ENCODE results near the gene VASP. TPM values are rescaled to one million over a fixed set of nuclear protein-coding genes. Genes with fewer than 3 reads are reported as not detected.

VASP gene
- total and polyA plus RNA-seq, 2 experiments from 2014 or later: 72.4 to 91.6 TPM

- TF ChIP-seq, protein P1, sequence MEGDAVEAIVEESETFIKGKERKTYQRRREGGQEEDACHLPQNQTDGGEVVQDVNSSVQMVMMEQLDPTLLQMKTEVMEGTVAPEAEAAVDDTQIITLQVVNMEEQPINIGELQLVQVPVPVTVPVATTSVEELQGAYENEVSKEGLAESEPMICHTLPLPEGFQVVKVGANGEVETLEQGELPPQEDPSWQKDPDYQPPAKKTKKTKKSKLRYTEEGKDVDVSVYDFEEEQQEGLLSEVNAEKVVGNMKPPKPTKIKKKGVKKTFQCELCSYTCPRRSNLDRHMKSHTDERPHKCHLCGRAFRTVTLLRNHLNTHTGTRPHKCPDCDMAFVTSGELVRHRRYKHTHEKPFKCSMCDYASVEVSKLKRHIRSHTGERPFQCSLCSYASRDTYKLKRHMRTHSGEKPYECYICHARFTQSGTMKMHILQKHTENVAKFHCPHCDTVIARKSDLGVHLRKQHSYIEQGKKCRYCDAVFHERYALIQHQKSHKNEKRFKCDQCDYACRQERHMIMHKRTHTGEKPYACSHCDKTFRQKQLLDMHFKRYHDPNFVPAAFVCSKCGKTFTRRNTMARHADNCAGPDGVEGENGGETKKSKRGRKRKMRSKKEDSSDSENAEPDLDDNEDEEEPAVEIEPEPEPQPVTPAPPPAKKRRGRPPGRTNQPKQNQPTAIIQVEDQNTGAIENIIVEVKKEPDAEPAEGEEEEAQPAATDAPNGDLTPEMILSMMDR (IDR thresholded peaks at IDR 0.05; ENCODE audit: low read depth, low read length): no peak
- H3K27ac ChIP-seq: no peak overlapping the region
- no peaks in the 10 kb centered on the region for H3K36me3 ChIP-seq
- H3K27me3 ChIP-seq: no peaks in the 10 kb centered on the region
- H3K9me3 ChIP-seq (ENCODE audit: low read depth): no peaks in the 10 kb centered on the region
- H3K4me1 ChIP-seq (ENCODE audit: low read depth): peaks cover 11% of the 10 kb centered on the region
- no peak for DNase-seq (ENCODE audit: low read depth in 1 of 2, low spot score in 1 of 2)
- no peak overlapping the region for H3K4me3 ChIP-seq
Measured at GRCh38 chr19:45575216-45575615, 67.9 kb downstream of the VASP start.

Other genes starting within 250 kb of the VASP start
- gene CKM, start 184.6 kb upstream of the VASP start, total RNA-seq: 406 and 481 TPM in 2 replicates
- 441 and 529 TPM in 2 replicates for gene CKM, start 184.6 kb upstream of the VASP start, polyA plus RNA-seq
- gene KLC3, start 166.7 kb upstream of the VASP start, total RNA-seq: 2.4 and 4.0 TPM in 2 replicates
- 1.8 and 3.7 TPM in 2 replicates for gene KLC3, start 166.7 kb upstream of the VASP start, polyA plus RNA-seq
- 45.4 and 69.1 TPM in 2 replicates for gene ERCC2, start 136.9 kb upstream of the VASP start, total RNA-seq
- gene ERCC2, start 136.9 kb upstream of the VASP start, polyA plus RNA-seq: 19.2 and 28.2 TPM in 2 replicates
- 49.7 and 118 TPM in 2 replicates for gene PPP1R13L, start 102.4 kb upstream of the VASP start, total RNA-seq
- gene PPP1R13L, start 102.4 kb upstream of the VASP start, polyA plus RNA-seq: 39.5 and 54.1 TPM in 2 replicates
- gene POLR1G, start 100.8 kb upstream of the VASP start, total RNA-seq: 6.5 and 17.8 TPM in 2 replicates
- 6.0 and 6.6 TPM in 2 replicates for gene POLR1G, start 100.8 kb upstream of the VASP start, polyA plus RNA-seq
- gene ERCC1, start 83.6 kb upstream of the VASP start, total RNA-seq: 120 and 164 TPM in 2 replicates
- 138 and 169 TPM in 2 replicates for gene ERCC1, start 83.6 kb upstream of the VASP start, polyA plus RNA-seq
- gene FOSB, start 39.5 kb upstream of the VASP start, total RNA-seq: 0.88 and 4.5 TPM in 2 replicates
- gene FOSB, start 39.5 kb upstream of the VASP start, polyA plus RNA-seq: 1.7 and 3.0 TPM in 2 replicates
- 43.7 and 56.5 TPM in 2 replicates for gene RTN2, start 10.4 kb upstream of the VASP start, total RNA-seq
- 92.2 and 111 TPM in 2 replicates for gene RTN2, start 10.4 kb upstream of the VASP start, polyA plus RNA-seq
- gene PPM1N, start 9.0 kb upstream of the VASP start, total RNA-seq: 1.3 and 2.9 TPM in 2 replicates
- 1.2 and 4.0 TPM in 2 replicates for gene PPM1N, start 9.0 kb upstream of the VASP start, polyA plus RNA-seq
- gene OPA3, start 77.3 kb downstream of the VASP start, total RNA-seq: 13.2 and 13.7 TPM in 2 replicates
- gene OPA3, start 77.3 kb downstream of the VASP start, polyA plus RNA-seq: 14.8 and 26.7 TPM in 2 replicates
- gene GPR4, start 94.7 kb downstream of the VASP start, total RNA-seq: 0.14 TPM in 1 of 2 replicates, not detected in the other
- gene GPR4, start 94.7 kb downstream of the VASP start, polyA plus RNA-seq: 0.14 TPM in 1 of 2 replicates, not detected in the other
- gene EML2, start 131.9 kb downstream of the VASP start, total RNA-seq: 24.7 and 41.0 TPM in 2 replicates
- 26.2 and 39.7 TPM in 2 replicates for gene EML2, start 131.9 kb downstream of the VASP start, polyA plus RNA-seq
- gene GIPR, start 160.7 kb downstream of the VASP start, total RNA-seq: 10.8 and 23.6 TPM in 2 replicates
- gene GIPR, start 160.7 kb downstream of the VASP start, polyA plus RNA-seq: 12.8 and 14.9 TPM in 2 replicates
- 258 and 298 TPM in 2 replicates for gene SNRPD2, start 184.5 kb downstream of the VASP start, total RNA-seq
- 696 and 731 TPM in 2 replicates for gene SNRPD2, start 184.5 kb downstream of the VASP start, polyA plus RNA-seq
- 22.2 and 31.1 TPM in 2 replicates for gene QPCTL, start 185.2 kb downstream of the VASP start, total RNA-seq
- gene QPCTL, start 185.2 kb downstream of the VASP start, polyA plus RNA-seq: 12.3 and 14.6 TPM in 2 replicates
- gene FBXO46, start 223.4 kb downstream of the VASP start, total RNA-seq: 34.8 and 48.2 TPM in 2 replicates
- gene FBXO46, start 223.4 kb downstream of the VASP start, polyA plus RNA-seq: 39.3 and 42.5 TPM in 2 replicates
- 0.11 and 0.33 TPM in 2 replicates for gene MEIOSIN, start 226.0 kb downstream of the VASP start, total RNA-seq
- 0.07 and 0.18 TPM in 2 replicates for gene MEIOSIN, start 226.0 kb downstream of the VASP start, polyA plus RNA-seq